ENCODE measurements around the gene UBL4B.

Gene UBL4B

DNA sequence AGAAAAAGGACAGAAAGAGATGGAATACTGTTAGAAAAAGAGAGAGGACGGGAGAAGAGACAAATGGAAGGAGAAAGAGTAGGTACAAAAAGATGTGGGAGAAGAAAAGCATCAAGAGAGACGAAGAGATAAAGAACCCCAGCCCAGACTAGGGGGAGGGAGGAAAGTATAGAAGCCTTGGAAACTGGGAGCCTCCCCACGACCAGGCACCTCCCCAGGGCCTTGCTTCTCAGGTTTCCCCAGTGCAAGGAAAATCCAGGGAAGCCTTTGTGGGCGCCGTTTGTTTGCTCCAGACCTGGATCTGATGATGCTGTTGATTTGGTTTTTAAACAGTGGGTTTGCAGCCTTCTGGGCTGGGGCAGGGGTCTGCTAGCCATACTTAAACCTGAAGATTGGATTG is 26.6 kb upstream of the UBL4B start:
- DNase-seq, result no peak

- no peak for DNase-seq
Observed at GRCh38 chr1:110086961-110087360, 25.3 kb upstream of the UBL4B start.

DNA sequence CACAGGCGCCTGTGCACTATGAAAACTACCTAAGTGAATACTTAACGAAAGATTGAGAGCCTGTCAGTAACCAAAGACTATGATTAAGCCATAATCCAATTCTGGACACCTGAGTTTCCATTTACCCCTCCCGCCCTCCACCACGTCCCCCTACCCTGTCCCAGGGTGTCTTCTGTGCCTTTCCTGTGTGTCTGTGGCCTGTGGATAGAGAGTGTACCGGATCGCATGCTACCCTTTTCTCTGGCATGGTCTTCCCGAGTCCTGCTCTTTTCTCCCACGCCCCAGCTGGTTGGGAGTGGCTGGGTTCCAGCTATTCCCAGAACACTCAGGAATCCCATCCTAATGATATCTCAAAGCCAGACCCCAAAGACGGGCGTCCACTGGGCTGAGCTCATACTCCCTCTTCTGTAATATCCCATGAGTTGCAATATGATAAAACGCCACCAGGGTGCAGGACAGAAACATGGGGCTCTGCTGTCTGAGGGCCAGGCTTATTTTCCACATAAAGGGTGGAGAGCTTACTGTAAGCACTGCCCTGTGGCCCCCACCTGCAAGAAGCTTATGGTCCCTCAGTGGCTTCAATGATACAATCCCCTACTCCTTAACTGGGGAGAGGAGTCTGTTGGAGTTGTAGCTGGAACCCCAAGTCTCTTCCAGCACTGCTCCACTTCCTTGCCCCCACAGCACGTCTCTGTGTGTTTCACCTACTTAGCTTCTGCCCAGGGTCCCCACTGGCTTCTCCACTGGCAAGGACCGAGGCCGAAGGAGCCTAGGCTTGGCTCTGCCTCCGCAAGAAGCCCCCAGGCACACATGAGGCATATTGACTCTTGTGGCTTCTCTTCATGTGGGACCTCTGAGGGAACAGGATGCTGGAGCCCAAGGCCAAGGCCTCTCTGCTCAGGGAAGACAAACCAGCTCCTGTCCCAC is 24.2 kb upstream of the UBL4B start:
- DNase-seq, result peak; percentile 6 to 55

DNA sequence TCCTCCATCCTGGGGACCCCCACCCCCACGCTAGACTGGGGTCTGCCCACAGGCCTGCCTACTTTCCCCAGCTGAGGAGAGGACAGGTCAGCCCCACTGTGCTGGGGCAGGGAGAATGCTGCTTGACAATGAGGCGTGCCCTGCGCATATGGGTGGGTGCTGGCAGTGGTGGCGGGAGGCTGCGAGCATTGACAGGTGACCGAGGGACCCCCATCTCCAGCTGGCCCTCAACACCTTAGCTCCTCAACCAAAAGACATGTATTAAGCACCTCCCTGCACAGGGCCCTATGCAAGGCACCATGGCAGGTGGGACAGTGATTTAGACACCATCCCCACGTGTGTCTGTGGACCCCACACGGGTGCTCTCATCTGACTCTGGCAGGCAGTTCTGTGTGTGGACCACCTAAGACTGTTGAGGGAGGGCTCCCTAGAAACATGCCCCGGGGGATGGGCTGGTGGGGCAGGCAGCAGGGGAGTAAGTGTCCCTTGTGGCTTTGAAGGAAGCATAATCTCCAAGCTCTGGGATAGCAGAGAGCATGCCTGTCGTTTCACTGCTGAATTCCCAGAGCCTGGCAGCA is 23.4 kb upstream of the UBL4B start:
- no peak for DNase-seq

- DNase-seq, result no peak
Observed at GRCh38 chr1:110089561-110090275, 22.5 kb upstream of the UBL4B start.

DNA sequence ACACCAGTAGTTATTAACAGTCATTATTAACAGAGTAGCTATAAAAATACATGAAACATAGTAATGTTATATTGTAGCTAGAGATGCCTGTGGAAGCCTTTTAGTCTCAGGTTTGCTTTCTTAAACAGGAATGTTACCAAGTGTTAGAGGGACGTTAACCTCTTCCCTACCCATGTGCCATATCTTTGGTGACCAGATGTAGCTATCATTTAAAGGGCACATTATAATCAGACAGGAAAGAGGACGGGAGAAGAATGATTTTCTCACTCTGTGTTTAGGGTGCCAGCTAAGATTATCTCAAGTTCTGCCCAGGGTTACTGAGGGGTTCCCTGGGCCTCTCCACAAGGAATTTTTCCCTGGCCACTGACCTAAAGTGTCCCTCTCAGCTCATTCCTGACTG is 20.9 kb upstream of the UBL4B start:
- no peak for DNase-seq

DNA sequence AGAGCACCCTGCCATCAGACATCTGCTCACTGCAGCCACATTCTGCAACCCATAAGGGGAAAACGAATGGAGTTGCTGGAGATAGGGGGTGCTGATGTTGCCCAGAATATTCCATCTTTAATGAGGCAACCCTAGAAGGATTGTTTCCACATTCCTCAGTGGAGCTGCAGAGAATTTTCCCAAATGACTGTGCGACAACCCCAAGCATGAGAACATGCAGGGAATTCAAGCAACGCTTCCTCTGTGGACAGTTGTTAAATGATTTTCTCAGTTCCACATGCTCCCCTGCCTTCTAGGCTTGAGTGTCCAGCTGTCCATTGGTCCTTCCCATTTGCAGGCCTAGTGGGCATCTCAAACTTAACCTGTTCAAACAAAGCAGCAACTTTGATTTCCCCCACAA is 20.5 kb upstream of the UBL4B start:
- no peak for DNase-seq

DNA sequence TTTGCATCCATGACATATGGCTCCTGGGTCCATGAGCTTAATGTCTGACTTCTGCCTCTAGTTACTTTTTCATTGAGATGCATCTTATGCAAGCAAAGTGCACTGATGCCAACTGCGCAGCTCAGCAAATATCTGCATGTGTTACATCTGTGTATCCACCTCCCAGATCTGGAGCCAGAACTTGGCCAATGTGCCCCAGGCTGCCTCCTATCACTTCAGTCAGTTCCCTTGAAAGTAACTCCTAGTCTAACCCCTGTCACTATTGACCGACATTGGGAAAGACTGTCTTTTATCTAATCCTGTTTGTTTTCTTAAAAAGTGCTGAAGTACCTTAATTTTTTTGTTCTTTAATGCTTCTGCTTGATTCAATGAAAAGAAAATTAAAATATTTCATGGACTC is 19.3 kb upstream of the UBL4B start:
- no peak for DNase-seq

DNA sequence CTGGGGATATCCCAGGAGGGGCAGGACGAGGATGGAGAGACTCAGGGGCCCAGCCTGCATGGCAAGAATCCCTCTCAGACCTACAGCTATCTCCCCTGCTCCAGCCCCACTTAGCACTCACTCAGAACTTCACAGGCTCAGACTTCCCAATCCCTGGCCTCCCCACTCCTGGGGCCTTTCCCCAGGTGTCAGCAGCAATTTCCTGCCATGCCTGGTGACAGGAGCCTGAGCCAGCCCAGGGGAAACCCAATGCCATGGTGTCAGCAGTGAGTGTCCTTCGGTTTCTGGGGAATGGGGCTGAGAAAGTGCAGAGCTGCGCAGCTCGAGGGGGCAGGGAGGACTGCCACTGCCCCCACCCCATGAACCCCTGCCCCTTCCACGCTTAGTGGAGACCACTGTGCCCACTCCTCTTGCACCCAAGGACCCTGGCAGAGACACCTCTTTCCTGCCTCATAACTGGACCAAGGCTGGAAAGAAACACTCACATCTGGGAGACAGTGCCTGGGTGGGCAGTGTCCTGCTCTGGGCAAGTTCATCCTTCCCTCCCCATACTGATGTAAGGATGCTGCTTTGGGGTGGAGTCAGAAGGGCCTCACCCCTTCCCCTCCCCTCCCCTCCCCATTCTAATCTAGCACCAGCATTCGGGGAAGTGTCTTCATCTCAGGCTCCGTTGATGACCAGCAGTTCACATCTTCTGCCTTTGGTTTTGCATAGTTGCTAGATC is 17.1 kb upstream of the UBL4B start:
- no peak for DNase-seq

GRCh38 chr1:110097507-110098221 is 14.6 kb upstream of the UBL4B start:
- DNase-seq, result no peak

GRCh38 chr1:110098222-110099026 is 13.8 kb upstream of the UBL4B start:
- DNase-seq, result no peak

DNA sequence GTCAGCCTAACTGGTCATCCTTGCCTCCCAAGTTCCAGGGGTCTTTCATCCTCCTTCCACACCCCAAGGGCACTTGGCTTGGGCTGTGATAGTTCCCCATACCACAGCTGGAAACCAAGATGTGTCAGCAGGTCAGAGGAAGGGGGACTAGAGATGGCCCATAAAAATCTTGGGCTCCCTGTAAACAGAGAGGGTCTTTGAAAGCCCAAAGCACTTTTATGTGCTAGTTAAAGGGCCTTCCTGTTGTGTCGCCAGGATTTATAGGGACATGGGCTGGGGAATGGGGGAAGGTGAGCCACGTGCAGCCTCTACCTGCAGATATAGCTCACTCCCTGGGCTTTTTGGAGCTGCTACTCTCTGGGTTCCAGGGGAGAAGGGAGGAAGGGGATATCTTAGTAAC is 11.9 kb upstream of the UBL4B start:
- DNase-seq, result no peak

DNA sequence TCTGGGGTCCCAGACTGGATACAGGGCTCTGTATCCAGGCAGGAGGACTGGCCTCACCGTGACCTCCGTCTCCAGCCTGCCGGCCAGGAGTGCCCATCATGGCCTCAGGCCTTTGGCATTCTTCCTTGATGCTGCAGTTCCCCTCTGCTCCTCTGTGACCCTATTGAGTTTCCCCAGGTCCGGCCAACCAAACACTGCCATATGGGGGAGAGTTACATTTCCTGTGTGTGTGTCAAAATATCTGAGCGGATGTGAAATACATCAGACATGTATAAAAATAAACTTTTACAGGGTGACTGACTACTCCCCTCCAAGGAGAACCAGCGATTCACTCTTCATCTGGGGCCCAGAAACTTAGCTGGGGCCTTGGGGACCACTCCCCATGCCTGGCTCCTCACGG is 10.2 kb upstream of the UBL4B start:
- DNase-seq, result no peak

DNA sequence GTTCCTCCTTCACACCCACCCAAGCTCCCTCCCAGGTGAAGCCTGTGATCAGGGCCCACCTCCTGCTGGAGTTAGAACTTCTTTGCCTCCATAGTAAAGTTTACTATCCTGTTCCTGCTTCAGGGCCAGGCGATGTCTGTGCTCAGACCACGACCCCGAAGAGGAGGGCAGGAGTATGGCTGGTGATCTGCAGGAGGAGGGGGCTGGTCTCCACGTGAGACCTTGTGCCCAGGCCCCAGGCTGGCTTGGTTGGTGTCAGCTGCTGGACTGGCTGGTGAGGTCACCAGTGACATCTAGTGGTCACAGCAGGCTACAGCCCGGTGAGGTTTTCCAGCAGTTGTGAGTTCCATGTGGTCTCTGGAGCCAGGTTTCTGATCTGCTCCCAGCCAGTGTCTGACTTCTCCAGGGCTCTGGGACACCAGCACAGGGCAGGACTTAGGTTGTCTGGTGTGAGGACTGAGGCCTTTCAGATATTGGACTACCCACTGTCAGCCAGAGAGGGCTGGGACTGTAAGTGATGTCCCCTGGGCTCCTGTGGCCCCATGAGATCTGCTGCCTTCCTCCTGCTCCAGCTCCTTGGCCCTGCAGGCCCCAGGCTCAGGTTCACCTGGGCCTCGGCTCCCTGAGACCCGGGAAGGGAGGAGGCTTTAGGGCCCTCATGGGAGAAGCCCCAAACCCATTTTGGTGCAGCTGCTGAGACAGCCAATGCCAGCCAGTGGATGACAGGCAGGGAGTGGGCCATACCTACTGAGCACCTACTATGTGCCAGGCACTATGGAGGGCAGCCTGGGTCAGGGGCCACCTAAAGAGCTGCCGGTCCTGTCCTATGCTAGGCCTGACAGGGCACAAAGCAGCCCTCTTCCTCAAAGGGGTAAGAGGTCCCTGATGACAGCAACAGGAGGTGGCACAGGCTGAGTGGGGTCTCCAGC is 6.0 kb upstream of the UBL4B start:
- DNase-seq, result peak; percentile 15 to 68

- DNase-seq, result no peak
Observed at GRCh38 chr1:110107867-110108469, 4.3 kb upstream of the UBL4B start.

DNA sequence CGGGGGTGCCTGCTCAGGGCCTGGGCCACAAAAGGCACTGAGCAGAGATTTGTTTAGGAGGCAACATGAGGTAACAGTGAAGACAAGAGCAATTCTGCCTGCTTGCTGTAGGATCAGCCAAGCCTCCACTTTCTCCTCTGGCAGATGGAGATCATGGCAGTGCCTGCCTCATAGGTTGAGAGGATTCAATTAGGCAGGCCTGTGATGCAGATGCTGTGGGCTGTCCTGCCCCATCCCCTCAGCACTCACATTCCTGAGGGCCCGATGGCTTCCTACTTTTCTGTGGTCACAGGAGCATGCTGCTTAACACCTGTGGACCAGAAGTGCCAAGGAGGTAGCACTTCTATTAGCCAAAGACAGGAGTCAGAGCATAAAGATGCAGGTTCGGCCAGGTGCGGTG is 1.2 kb upstream of the UBL4B start:
- DNase-seq, result no peak

GRCh38 chr1:110112656-110113055 is 413 bp downstream of the UBL4B start:
- DNase-seq, result peak in 1 of 2 experiments; percentile 49

GRCh38 chr1:110113551-110113950 is 1.3 kb downstream of the UBL4B start:
- DNase-seq, result no peak

- DNase-seq, result no peak
Observed at GRCh38 chr1:110114173-110114572, 1.9 kb downstream of the UBL4B start.

DNA sequence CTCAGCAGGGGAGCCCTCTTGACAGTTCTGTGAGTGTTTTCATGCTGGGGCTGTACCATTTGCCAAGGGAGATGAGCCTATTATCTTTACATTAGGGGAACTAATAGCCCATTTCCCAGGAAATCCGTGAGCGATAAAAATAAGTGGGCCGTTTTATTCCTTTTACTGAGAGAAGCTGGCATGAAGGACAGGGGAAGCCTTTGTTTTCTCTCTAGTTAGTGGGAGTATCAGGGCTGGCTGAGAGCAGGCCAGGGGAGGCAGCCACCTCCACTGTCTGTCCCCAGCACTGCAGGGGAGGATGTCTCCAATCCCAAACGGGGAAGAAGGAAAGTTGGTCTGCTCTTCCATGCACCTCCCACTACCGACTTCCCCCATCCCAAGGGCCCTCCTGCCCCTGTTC is 2.5 kb downstream of the UBL4B start:
- DNase-seq, result no peak

All from NCI-H524 (cell line).